ENCODE measurements around the gene SPDYE4. TPM values are rescaled to one million over a fixed set of nuclear protein-coding genes. Genes with fewer than 3 reads are reported as not detected.
"Not testable (repeated sequence)": the region's sequence is repeated elsewhere in the genome, so short reads cannot be mapped to it uniquely, and the experiment has no call there.

The SPDYE4 gene
- polyA plus RNA-seq = not detected
- long read RNA-seq, donor 1 = 0 reads
- long read RNA-seq, donor 2 = 0 reads
- long read RNA-seq, donor 3 = 0 reads
- long read RNA-seq, donor 4 = 0 reads
- long read RNA-seq, donor 5 = 0 reads
- long read RNA-seq, donor 6 = 0 reads
- long read RNA-seq, donor 7 = 0 reads
- long read RNA-seq, donor 8 = 0 reads
- long read RNA-seq, donor 9 = 0 reads
- long read RNA-seq, donor 10 = 0 reads

DNA sequence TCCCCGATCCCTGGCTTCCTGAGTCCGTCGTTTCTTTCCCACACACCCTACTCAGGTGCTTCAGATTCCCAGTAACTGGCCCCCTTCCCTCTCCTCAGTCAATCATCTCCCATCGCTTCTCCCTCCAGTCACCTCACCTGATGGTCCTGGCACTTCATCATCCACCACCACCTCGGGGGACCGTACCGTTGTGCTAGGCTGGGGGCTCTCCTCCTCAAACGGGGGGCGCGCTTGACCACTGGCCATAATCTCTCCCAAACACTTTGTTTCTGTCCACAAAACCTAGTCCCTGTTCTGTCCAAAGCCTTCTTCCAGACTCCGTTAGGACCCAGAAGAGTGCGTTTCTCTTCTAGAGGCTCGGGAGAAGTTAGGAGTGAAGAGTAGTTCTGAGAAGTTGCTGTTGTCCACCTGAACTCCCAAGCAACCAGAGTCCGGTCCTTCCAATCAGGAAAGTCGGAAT is at the start of gene SPDYE4:
Gene SPDYE4 (minus strand): TSS at position 410 of the 460 bp plus-strand sequence. CDS start 164 bp downstream, at position 246.
- Histone ChIP-seq H3K27me3 (ENCODE audit: control insufficient read depth in 3 of 3, insufficient read depth in 3 of 3, low read length in 3 of 3) (peaks cover 0 to 12% (median 0%) of the 10 kb centered on the region in 3 donors), H3K4me1 (ENCODE audit: control insufficient read depth in 3 of 3, insufficient read depth in 2 of 3, low read depth in 1 of 3, low read length in 2 of 3) (no peaks in the 10 kb centered on the region), H3K9me3 (ENCODE audit: control insufficient read depth in 2 of 2, insufficient read depth in 1 of 2, low read depth in 1 of 2, low read length in 1 of 2) (peaks cover 0 to 9% of the 10 kb centered on the region in 2 donors), H3K36me3 (ENCODE audit: control insufficient read depth in 3 of 3, insufficient read depth in 2 of 3, low read depth in 1 of 3, low read length in 3 of 3) (no peaks in the 10 kb centered on the region), H3K27ac (ENCODE audit: low read depth in 1 of 3, low read length in 2 of 3) (no peak within 1 kb of the TSS), H3K4me3 (ENCODE audit: low read depth in 1 of 3, low read length in 3 of 3) (no peak within 1 kb of the TSS)
- no peak for FAIRE-seq
- 89 to 92% (median 92%) methylated on average over 15 of the region's 15 CpGs for WGBS, 3 donors
- no peak for DNase-seq

DNA sequence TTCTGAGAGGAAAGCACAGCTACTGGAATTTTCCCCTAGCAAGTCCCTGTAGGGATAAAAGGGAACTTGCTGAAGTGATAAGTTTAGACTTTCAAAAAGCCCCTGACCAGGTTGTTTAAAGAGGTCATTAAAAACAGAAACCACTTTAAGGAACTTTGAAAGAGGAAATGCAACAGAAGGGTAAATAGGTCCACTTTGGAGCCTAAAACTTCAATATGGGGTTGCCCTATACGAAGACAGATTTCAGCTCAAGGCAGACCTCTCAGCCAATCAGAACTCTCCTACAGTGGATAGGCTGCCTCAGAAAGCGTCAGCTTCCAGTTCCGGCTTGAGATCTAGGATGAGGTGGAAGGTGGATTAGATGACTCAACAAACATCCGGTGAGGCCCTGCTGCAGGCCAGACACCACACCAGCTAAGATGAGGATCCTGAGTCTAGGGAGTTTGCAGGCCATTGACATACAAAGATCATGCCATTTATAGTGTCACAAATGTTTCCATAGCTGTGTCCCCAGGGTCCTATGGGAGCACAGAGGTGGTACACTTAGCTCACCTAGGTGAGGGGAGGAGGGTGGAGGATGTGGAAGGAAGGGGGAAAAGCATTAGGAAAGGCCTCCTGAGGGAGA is 48.7 kb upstream of the SPDYE4 start:
- H3K4me1 ChIP-seq (ENCODE audit: control insufficient read depth in 3 of 3, insufficient read depth in 2 of 3, low read depth in 1 of 3, low read length in 2 of 3) = no peaks in the 10 kb centered on the region
- FAIRE-seq (no peak), DNase-seq (no peak)
- H3K27ac ChIP-seq (ENCODE audit: low read depth in 1 of 3, low read length in 2 of 3) = peak overlapping the region in 1 of 3 donors; percentile 27
- no peaks in the 10 kb centered on the region for H3K27me3 ChIP-seq (ENCODE audit: control insufficient read depth in 3 of 3, insufficient read depth in 3 of 3, low read length in 3 of 3)
- WGBS, 3 donors = 74 to 79% (median 76%) methylated on average over 4 of the region's 4 CpGs
- no peak overlapping the region for H3K4me3 ChIP-seq (ENCODE audit: low read depth in 1 of 3, low read length in 3 of 3)
- peaks cover 0 to 20% of the 10 kb centered on the region in 2 donors for H3K9me3 ChIP-seq (ENCODE audit: control insufficient read depth in 2 of 2, insufficient read depth in 1 of 2, low read depth in 1 of 2, low read length in 1 of 2)
- no peaks in the 10 kb centered on the region for H3K36me3 ChIP-seq (ENCODE audit: control insufficient read depth in 3 of 3, insufficient read depth in 2 of 3, low read depth in 1 of 3, low read length in 3 of 3)

- Histone ChIP-seq H3K9me3 (ENCODE audit: control insufficient read depth in 2 of 2, insufficient read depth in 1 of 2, low read depth in 1 of 2, low read length in 1 of 2) (peaks cover 0 to 20% of the 10 kb centered on the region in 2 donors), H3K27me3 (ENCODE audit: control insufficient read depth in 3 of 3, insufficient read depth in 3 of 3, low read length in 3 of 3) (no peaks in the 10 kb centered on the region), H3K4me1 (ENCODE audit: control insufficient read depth in 3 of 3, insufficient read depth in 2 of 3, low read depth in 1 of 3, low read length in 2 of 3) (no peaks in the 10 kb centered on the region), H3K27ac (ENCODE audit: low read depth in 1 of 3, low read length in 2 of 3) (peak overlapping the region in 1 of 3 donors; percentile 26), H3K36me3 (ENCODE audit: control insufficient read depth in 3 of 3, insufficient read depth in 2 of 3, low read depth in 1 of 3, low read length in 3 of 3) (no peaks in the 10 kb centered on the region), H3K4me3 (ENCODE audit: low read depth in 1 of 3, low read length in 3 of 3) (no peak overlapping the region)
- no peak for FAIRE-seq
- WGBS, 3 donors = 57 to 76% (median 70%) methylated on average over 3 of the region's 3 CpGs
- no peak for DNase-seq
These were observed 48.0 kb upstream of the SPDYE4 start for GRCh38 chr17:8806253-8806925.

GRCh38 chr17:8805396-8805795 is 47.0 kb upstream of the SPDYE4 start:
- not testable (repeated sequence) for FAIRE-seq

DNA sequence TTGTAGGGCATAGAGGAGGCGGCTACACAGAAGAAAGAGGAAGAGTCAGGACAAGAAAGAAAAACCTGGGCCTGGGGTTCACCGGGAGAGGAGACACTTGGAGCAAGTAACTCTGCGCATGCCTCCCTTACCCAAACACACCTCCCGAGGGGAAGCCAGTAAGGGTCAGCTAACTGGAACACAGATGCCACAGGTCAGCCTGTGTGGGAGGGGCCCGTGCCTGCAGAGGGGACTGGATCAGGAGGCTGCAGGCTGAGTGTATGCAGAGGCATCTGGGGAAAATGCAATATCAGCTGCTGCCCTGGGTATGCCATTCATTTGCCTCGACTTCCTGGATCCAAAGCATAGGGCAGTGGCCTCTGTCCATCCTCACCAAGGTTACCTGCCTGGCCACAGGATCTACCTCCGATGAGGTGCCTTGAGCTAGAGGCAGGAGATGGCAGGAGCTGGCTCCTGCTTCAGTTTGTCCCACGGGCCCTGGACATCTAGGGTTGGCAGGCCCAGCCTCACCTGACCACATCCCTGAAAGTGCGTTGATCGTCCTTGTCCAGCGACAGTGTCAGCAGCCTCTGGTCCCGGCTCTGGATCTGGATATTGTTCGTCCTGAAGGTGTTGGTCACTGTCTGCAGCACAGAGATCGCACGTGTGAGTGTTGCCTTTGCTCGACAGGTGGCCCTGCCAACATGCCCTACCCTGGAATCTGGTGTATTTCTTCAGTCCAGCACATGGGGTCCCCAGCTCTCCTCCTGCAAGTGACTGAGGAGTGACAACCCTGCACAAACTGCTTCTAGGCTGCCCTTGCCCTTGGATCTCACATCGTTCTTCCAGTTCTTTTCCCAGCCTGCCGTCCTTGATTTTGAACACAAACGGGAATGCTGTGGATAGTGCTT is 45.4 kb upstream of the SPDYE4 start:
- H3K9me3 ChIP-seq (ENCODE audit: control insufficient read depth in 2 of 2, insufficient read depth in 1 of 2, low read depth in 1 of 2, low read length in 1 of 2) = peaks cover 0 to 3% of the 10 kb centered on the region in 2 donors
- H3K27me3 ChIP-seq (ENCODE audit: control insufficient read depth in 3 of 3, insufficient read depth in 3 of 3, low read length in 3 of 3) = no peaks in the 10 kb centered on the region
- DNase-seq (peak in 1 of 2 donors; percentile 45), FAIRE-seq (no peak)
- H3K4me1 ChIP-seq (ENCODE audit: control insufficient read depth in 3 of 3, insufficient read depth in 2 of 3, low read depth in 1 of 3, low read length in 2 of 3) = peaks cover 0 to 9% (median 0%) of the 10 kb centered on the region in 3 donors
- H3K36me3 ChIP-seq (ENCODE audit: control insufficient read depth in 3 of 3, insufficient read depth in 2 of 3, low read depth in 1 of 3, low read length in 3 of 3) = no peaks in the 10 kb centered on the region
- no peak overlapping the region for H3K27ac ChIP-seq (ENCODE audit: low read depth in 1 of 3, low read length in 2 of 3)
- WGBS, 3 donors = 81 to 85% (median 82%) methylated on average over 19 of the region's 19 CpGs
- no peak overlapping the region for H3K4me3 ChIP-seq (ENCODE audit: low read depth in 1 of 3, low read length in 3 of 3)

More at GRCh38 chr17:8805396-8805795, 47.0 kb upstream of the SPDYE4 start:
- not testable (repeated sequence) for H3K27me3 ChIP-seq (ENCODE audit: control insufficient read depth in 3 of 3, insufficient read depth in 3 of 3, low read length in 3 of 3); H3K27ac ChIP-seq (ENCODE audit: low read depth in 1 of 3, low read length in 2 of 3); DNase-seq; H3K36me3 ChIP-seq (ENCODE audit: control insufficient read depth in 3 of 3, insufficient read depth in 2 of 3, low read depth in 1 of 3, low read length in 3 of 3); H3K4me1 ChIP-seq (ENCODE audit: control insufficient read depth in 3 of 3, insufficient read depth in 2 of 3, low read depth in 1 of 3, low read length in 2 of 3); H3K4me3 ChIP-seq (ENCODE audit: low read depth in 1 of 3, low read length in 3 of 3)
- WGBS, 3 donors = 89 to 92% (median 92%) methylated on average over 10 of the region's 10 CpGs
- peaks cover 0 to 11% of the 10 kb centered on the region in 2 donors for H3K9me3 ChIP-seq (ENCODE audit: control insufficient read depth in 2 of 2, insufficient read depth in 1 of 2, low read depth in 1 of 2, low read length in 1 of 2)

DNA sequence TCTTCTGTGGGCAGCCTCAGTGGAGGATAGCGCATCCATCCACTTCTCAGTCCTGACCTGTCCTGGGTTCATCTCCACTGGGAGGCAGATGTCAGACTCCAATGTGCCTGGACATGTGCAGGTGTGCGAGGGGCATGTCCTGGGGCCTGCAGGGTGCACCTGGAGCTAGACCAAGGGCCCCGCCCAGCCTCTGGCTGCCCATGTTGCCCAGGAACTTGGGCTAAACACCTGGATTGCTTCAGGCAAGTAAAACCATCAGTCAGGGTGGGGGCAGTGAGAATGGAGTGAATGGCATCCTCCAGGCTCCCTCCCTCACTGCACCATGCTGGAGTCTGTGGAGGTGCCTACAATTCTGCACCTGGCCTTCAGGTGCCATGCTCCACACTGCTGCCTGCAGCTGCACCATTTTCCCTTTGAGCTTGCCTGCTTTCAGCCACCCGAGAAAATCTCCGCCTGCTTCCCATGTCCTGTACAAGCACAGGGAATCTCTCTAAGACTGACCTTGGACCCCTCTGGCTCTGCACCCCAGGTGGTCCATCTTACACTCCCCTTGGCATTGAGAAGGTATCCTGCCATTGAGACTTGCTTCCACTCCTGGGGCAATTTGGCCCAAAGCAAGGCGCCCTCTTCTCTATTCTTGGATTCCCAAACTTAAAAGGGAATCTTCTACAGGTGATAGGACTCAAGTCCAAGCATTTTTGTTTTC is 42.9 kb upstream of the SPDYE4 start:
- Histone ChIP-seq H3K36me3 (ENCODE audit: control insufficient read depth in 3 of 3, insufficient read depth in 2 of 3, low read depth in 1 of 3, low read length in 3 of 3) (peaks cover 0 to 4% (median 0%) of the 10 kb centered on the region in 3 donors), H3K4me3 (ENCODE audit: low read depth in 1 of 3, low read length in 3 of 3) (no peak overlapping the region), H3K27me3 (ENCODE audit: control insufficient read depth in 3 of 3, insufficient read depth in 3 of 3, low read length in 3 of 3) (no peaks in the 10 kb centered on the region), H3K4me1 (ENCODE audit: control insufficient read depth in 3 of 3, insufficient read depth in 2 of 3, low read depth in 1 of 3, low read length in 2 of 3) (peaks cover 0 to 15% (median 0%) of the 10 kb centered on the region in 3 donors), H3K9me3 (ENCODE audit: control insufficient read depth in 2 of 2, insufficient read depth in 1 of 2, low read depth in 1 of 2, low read length in 1 of 2) (no peaks in the 10 kb centered on the region), H3K27ac (ENCODE audit: low read depth in 1 of 3, low read length in 2 of 3) (no peak overlapping the region)
- 79 to 87% (median 83%) methylated on average over 6 of the region's 6 CpGs for WGBS, 3 donors
- DNase-seq = no peak
- FAIRE-seq = no peak

DNA sequence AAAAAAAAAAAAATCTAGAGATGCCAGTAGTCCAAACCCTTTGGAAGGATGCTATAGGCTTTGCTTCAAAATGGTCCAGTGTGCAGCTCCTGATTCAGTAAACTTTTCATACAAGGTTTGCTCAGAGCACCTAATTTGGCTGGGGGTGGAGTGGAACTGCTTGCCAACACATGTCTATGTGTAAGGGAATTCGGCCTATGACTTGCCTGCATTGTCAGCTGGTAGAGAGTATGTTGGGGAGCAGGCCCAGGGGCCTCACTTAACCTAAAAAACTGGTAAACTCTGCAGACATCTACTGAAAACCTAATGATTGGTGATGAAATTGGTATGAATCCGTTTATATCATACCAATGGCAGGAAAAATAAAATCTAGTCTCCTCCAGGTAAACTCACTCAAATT is 42.3 kb upstream of the SPDYE4 start:
- Histone ChIP-seq H3K36me3 (ENCODE audit: control insufficient read depth in 3 of 3, insufficient read depth in 2 of 3, low read depth in 1 of 3, low read length in 3 of 3) (peaks cover 0 to 4% (median 0%) of the 10 kb centered on the region in 3 donors), H3K9me3 (ENCODE audit: control insufficient read depth in 2 of 2, insufficient read depth in 1 of 2, low read depth in 1 of 2, low read length in 1 of 2) (no peaks in the 10 kb centered on the region), H3K4me1 (ENCODE audit: control insufficient read depth in 3 of 3, insufficient read depth in 2 of 3, low read depth in 1 of 3, low read length in 2 of 3) (peaks cover 0 to 15% (median 0%) of the 10 kb centered on the region in 3 donors), H3K27ac (ENCODE audit: low read depth in 1 of 3, low read length in 2 of 3) (no peak overlapping the region), H3K4me3 (ENCODE audit: low read depth in 1 of 3, low read length in 3 of 3) (no peak overlapping the region), H3K27me3 (ENCODE audit: control insufficient read depth in 3 of 3, insufficient read depth in 3 of 3, low read length in 3 of 3) (no peaks in the 10 kb centered on the region)
- no peak for FAIRE-seq
- 75 to 96% (median 82%) methylated on average over 2 of the region's 2 CpGs for WGBS, 3 donors
- DNase-seq = no peak

Data from small intestine (tissue), 16 donors.